Endodermal cell (in vitro differentiated cells): ENCODE measurements around the gene ZMAT3. TPM values are rescaled to one million over a fixed set of nuclear protein-coding genes. Genes with fewer than 3 reads are reported as not detected.

Experiments used
- DNase-seq: peaks from one replicate; pipeline ENCODE4 v3.0.0-alpha.2; 2017
- H3K27ac ChIP-seq: 2 replicates; pipeline ENCODE4 v1.5.1; 2013; ENCODE audit warnings: mild to moderate bottlenecking, low read depth, low read length, moderate library complexity
- H3K27me3 ChIP-seq: 2 replicates; pipeline ENCODE4 v1.6.1; 2013; ENCODE audit warnings: mild to moderate bottlenecking, low read length, moderate library complexity; ENCODE audit not compliant: insufficient read depth, control insufficient read depth, poor library complexity, severe bottlenecking
- H3K36me3 ChIP-seq: 2 replicates; pipeline ENCODE4 v1.7.0; 2013; ENCODE audit warnings: mild to moderate bottlenecking, low read length, moderate library complexity; ENCODE audit not compliant: control insufficient read depth, insufficient read depth
- H3K4me1 ChIP-seq: one replicate; pipeline ENCODE4 v1.7.0; 2013; ENCODE audit warnings: low read length; ENCODE audit not compliant: control insufficient read depth, insufficient read depth
- H3K4me3 ChIP-seq: 2 replicates; pipeline ENCODE4 v1.5.1; 2013; ENCODE audit warnings: mild to moderate bottlenecking, low read length, moderate library complexity
- H3K9ac ChIP-seq: 2 replicates; pipeline ENCODE4 v1.6.1; 2013; ENCODE audit warnings: mild to moderate bottlenecking, low read length, moderate library complexity; ENCODE audit not compliant: poor library complexity, severe bottlenecking; ENCODE audit errors: extremely low read depth
- H3K9me3 ChIP-seq: 2 replicates; pipeline ENCODE4 v1.6.1; 2013; ENCODE audit warnings: mild to moderate bottlenecking, low read length, moderate library complexity; ENCODE audit not compliant: control insufficient read depth
- H3K27ac Mint-ChIP-seq: 2 replicates; pipeline ENCODE4 v1.8.0; 2020; ENCODE audit warnings: mixed read lengths
- H3K27me3 Mint-ChIP-seq: 2 replicates; pipeline ENCODE4 v1.8.0; 2021; ENCODE audit warnings: mild to moderate bottlenecking, mixed read lengths; ENCODE audit not compliant: insufficient read depth
- H3K36me3 Mint-ChIP-seq: 2 replicates; pipeline ENCODE4 v1.8.0; 2020; ENCODE audit warnings: low read depth, mixed read lengths
- H3K4me1 Mint-ChIP-seq: 2 replicates; pipeline ENCODE4 v1.8.0; 2020; ENCODE audit warnings: mixed read lengths
- H3K4me3 Mint-ChIP-seq: 2 replicates; pipeline ENCODE4 v1.8.0; 2020; ENCODE audit warnings: mild to moderate bottlenecking, moderate library complexity, mixed read lengths
- H3K9me3 Mint-ChIP-seq: 2 replicates; pipeline ENCODE4 v1.8.0; 2020; ENCODE audit warnings: mild to moderate bottlenecking, mixed read lengths
- CTCF ChIP-seq: fragments of 200-600 bp; sonication (generic); conservative IDR thresholded peaks from 2 replicates; pipeline ENCODE4 v1.5.0; 2021; ENCODE audit warnings: antibody characterized with exemption, mild to moderate bottlenecking
- WGBS, 2 experiments: methylation state at CpG; one replicate each; pipeline versions ENCODE4 v1.1.5 to v1.1.7; 2013; ENCODE audit warnings: missing lambda C conversion rate in 2 of 2, mixed read lengths in 1 of 2; ENCODE audit not compliant: insufficient coverage in 1 of 2, insufficient read length in 1 of 2; 5-methylcytosine and 5-hydroxymethylcytosine counted together
- total RNA-seq, 2 donors: library from RNA; stranded (reverse); fragmentation: NEBNext Ultra II Directional in 1 of 2; extraction: Animal tissue kit (Norgen Biotek cat#: 25700) in 1 of 2; gene quantifications; 2 replicates in 1 of 2; 3 replicates in 1 of 2; pipeline ENCODE4 v1.2.1, GENCODE V29; 2021

Gene ZMAT3
- total RNA-seq, 2 donors from 2014 or later = 5.8 to 6.7 TPM

DNA sequence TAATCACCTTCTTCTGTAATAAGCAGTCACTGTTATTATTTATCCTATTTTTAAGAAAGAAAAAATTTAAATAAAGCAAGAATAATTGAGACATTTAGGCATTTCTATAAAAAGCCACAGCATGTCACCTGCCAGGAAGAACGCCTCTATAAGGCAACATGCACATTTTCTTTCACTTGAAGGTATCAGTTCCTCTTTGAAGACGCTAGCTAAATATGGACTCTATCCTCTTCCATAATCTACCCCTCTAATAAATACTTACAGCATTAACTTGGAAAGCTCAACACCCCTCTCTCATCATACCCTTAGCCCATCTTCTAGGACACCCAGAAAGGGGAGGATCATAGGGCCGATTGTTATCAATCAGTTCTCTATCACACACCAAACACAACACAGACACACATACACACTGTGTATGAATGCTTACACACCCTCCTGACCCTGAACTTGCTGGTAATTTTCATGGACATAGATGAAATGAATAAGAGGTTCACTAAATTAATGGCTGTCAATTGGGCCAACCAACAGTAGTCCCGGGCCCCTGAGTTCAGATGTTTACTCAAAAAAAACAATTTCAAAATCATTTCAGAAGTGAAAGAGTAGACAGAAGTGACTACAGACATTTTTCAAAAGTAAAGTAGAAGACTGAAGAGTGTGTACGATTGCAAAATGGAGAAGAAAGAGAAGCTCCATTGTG is 102.5 kb downstream of the ZMAT3 start:
- H3K9me3 Mint-ChIP-seq = peaks cover 6% of the 10 kb centered on the region
- H3K27me3 Mint-ChIP-seq = peaks cover 31% of the 10 kb centered on the region
- 83 to 97% methylated on average over 4 to 5 of the region's 5 CpGs for WGBS, 2 experiments

More for the DNA sequence above, 102.5 kb downstream of the ZMAT3 start:
- H3K27ac Mint-ChIP-seq = no peak overlapping the region
- no peak for DNase-seq
- no peaks in the 10 kb centered on the region for H3K9me3 ChIP-seq
- no peak overlapping the region for H3K27ac ChIP-seq
- peaks cover 18% of the 10 kb centered on the region for H3K4me1 Mint-ChIP-seq
- H3K27me3 ChIP-seq = peaks cover 15% of the 10 kb centered on the region
- H3K36me3 ChIP-seq = no peaks in the 10 kb centered on the region
- H3K9ac ChIP-seq = no peak overlapping the region
- no peak overlapping the region for H3K4me3 ChIP-seq
- H3K4me3 Mint-ChIP-seq = no peak overlapping the region
- no peak for TF ChIP-seq CTCF
- peaks cover 9% of the 10 kb centered on the region for H3K4me1 ChIP-seq
- H3K36me3 Mint-ChIP-seq = no peaks in the 10 kb centered on the region

Other genes with a start within 250 kb of the ZMAT3 start
- 10 to 100 TPM; 21.1 to 22.2 TPM for gene PIK3CA, start 76.5 kb upstream of the ZMAT3 start, total RNA-seq
- 1 to 10 TPM; 2.4 to 2.6 TPM for gene KCNMB3, start 179.3 kb upstream of the ZMAT3 start, total RNA-seq